GM21717 (cell line): ENCODE results near the gene TACC2.
"Not testable (repeated sequence)": the region's sequence is repeated elsewhere in the genome, so short reads cannot be mapped to it uniquely, and the experiment has no call there.

Source experiments
- ATAC-seq: cut with Tn5 transposase; IDR thresholded peaks from one replicate; pipeline ENCODE4 v1.9.1; 2021; ENCODE audit warnings: mild to moderate bottlenecking, moderate library complexity; ENCODE audit not compliant: unreplicated experiment

Gene TACC2

DNA sequence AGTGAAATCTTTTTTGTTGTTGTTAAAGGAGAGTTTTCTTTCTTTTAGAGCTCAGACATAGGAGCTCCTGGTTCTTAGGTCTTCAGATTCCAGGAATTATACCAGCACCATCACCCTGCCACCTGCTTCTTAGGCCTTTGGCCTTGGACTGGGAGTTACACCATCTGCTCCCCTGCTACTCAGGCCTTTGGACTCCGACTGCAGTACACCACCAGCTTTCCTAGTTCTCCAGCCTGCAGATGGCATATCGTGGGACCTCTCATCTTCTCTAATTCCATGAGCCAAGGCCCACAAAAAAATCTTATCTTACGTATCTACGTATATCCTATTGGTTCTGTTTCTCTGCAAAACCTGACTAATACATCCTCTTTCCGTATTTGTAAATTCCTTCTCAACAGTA, 5.1 kb upstream of the TACC2 start:
- ATAC-seq = no peak

DNA sequence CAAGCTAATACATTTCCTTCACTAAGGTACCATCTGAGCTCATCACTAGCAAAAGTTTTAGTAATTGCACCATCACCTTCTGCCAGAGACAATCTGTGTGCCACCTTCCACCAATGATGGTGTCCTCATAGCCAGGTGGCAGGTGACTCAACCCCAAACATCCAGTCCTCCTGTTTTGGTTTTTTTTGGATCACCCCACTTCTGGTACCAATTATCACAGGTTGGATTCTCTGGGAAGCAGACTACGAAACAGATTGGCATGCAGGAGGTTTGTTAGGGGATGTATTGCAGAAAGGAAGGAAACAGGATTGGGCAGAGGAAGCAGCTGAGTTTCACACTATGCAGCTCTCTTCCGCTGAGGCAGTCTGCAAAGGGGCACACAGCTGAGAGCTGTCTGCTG, 4.5 kb upstream of the TACC2 start:
- no peak for ATAC-seq

GRCh38 chr10:121990015-121990677, 1.2 kb downstream of the TACC2 start:
- no peak for ATAC-seq

GRCh38 chr10:121991727-121992126, 2.8 kb downstream of the TACC2 start:
- not testable (repeated sequence) for ATAC-seq

GRCh38 chr10:121994429-121994941, 5.5 kb downstream of the TACC2 start:
- no peak for ATAC-seq

DNA sequence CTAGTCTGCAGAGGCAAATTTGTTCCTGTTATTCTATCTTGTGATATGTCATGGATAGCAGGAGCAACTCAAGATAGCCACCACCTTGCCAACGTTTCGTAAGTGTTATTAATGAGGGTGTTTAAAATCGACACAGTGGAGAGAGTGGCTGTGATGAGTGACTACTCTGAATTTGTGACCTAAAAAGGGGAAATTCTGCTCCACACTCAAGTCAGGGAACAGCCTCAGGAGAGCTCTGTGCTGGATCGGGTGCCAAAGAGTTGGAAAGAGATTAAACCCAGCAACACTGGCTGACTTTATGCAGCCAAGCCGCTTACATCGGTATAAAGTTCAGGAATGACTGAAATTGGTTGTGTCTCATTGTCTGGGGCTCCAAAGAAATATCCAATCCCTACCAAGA, 9.5 kb downstream of the TACC2 start:
- ATAC-seq = no peak

GRCh38 chr10:121999301-121999700, 10.3 kb downstream of the TACC2 start:
- no peak for ATAC-seq

DNA sequence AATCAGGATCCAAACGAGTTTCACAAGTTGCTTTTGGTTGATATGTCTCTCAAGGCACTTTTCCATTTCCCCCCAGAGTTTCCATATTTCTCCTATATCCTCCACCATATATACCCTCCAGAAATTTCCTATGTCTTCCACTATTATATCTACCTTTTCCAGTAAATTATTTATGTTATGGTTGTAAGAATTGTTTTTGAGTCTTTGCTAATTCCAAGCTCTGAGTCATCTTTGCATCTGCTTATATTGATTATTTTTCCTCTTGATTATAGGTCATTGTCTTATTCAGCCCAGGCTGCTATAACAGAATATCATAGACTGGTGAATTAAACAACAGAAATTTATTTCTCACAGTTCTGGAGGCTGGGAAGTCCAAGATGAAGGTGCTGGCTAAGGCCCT, 12.7 kb downstream of the TACC2 start:
- no peak for ATAC-seq

GRCh38 chr10:122007415-122007814, 18.5 kb downstream of the TACC2 start:
- no peak for ATAC-seq

DNA sequence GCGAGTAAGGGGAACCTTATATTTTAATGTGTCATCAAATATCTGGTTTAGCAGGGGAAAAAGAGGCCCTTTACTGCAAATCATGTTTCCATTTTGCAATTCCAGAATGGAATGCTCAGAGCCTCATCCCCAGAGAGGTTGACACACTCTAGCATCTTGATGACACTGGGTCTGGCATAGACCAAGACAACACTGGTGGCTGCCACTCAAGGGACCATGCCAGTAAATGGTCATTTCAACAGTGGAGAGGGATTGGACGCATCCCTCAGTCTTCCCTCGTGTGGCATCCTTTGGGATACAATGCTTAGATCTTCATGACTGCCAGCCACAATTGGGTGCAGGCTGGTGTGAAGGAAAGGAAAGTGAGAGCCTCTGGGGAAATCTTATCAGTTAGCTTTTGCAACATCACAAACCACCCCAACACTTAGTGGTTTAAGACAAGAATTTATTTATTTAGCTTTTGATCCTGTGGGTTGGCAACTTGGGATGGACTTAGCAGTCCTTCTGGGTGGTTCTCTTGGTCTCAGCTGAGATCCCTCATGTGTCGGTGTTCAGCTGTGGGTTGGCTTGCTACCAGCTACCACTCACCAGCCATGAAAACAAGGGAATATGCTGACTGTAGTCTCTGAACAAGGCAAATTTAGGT, 21.6 kb downstream of the TACC2 start:
- ATAC-seq = no peak

GRCh38 chr10:122012731-122013130, 23.8 kb downstream of the TACC2 start:
- ATAC-seq = no peak

GRCh38 chr10:122013311-122013780, 24.4 kb downstream of the TACC2 start:
- no peak for ATAC-seq

- ATAC-seq = no peak
Measured at GRCh38 chr10:122014652-122015248, 25.8 kb downstream of the TACC2 start.

GRCh38 chr10:122017926-122018325, 29.0 kb downstream of the TACC2 start:
- not testable (repeated sequence) for ATAC-seq

- no peak for ATAC-seq
Measured at GRCh38 chr10:122018491-122018890, 29.5 kb downstream of the TACC2 start.

- ATAC-seq = no peak
Measured at GRCh38 chr10:122018951-122019413, 30.0 kb downstream of the TACC2 start.

DNA sequence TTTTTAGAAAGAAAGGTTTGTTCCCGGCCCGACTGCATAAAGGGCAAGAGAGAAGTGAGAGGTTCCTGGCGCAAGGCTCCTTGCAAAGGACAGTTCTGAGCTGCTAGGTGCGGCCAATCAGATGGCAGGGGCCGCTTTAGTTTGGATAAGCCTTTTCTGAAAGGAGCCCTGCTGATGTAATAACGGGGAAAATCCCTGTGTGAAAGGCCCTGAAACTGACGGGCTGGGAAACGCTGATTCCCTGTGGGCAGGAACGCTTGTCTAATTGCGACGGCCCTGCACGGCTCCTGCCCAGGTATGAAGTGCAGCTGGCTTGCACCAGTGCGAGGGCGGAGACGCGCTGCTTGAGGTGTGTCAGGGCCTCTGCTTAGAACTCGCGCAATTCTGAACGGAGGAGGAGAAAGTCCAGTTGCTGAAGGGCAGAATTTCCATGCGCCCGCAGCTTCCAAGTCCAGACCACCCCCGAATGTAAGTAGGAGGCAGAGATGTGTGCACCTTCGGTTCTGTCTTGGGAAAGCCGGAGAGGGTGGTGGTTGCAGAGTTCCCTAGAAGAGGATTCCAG, 30.5 kb downstream of the TACC2 start:
- no peak for ATAC-seq

- ATAC-seq = no peak
Measured at GRCh38 chr10:122020226-122020625, 31.3 kb downstream of the TACC2 start.

- no peak for ATAC-seq
Measured at GRCh38 chr10:122021379-122021778, 32.4 kb downstream of the TACC2 start.

DNA sequence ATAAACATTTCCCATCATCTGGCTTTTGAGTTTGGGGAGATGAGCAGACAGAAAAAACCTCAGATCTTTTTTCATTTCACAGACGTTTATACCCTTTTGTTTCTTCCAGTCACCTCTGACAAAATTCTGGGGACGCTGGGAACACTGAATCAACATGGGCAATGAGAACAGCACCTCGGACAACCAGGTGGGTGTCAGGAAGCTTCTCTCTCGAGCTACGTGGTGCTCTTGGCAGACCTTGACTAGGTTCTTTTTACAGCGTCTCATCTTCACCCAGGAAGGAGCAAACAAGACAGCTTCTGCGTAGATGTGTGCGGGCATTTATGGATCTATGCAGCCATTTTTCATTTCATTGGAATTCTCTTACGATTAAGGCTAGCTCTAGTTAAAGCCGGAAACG, 32.9 kb downstream of the TACC2 start:
- ATAC-seq = no peak

DNA sequence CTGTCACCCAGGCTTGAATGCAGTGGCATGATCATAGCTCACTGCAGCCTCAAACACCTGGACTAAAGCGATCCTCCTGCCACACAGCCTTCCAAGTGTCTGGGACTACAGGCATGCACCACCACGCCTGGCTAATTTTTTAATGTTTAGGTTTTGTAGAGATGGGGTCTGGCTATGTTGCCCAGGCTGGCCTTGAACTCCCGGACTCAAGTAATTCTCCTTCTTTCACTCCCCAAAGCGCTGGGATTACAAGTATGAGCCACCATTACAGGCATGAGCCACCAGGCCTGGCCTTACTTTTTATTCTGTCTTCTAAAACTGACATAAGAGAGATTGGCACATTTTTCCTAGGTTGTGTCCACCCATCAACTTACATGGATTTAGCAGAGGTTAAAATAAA, 33.3 kb downstream of the TACC2 start:
- no peak for ATAC-seq

DNA sequence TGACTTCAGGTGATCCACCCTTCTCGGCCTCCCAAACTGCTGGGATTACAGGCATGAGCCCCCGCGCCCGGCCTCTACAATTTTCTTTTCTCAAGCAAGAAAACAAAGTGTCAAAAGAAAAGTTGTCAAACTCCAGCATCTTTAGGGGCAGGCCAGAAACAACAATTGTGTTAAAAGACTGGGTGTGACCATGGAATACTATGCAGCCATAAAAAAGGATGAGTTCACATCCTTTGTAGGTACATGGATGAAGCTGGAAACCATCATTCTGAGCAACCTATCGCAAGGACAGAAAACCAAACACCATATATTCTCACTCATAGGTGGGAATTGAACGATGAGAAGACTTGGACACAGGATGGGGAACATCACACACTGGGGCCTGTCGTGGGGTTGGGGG, 34.3 kb downstream of the TACC2 start:
- not testable (repeated sequence) for ATAC-seq
